ENCODE data around the gene CANT1. TPM values are rescaled to one million over a fixed set of nuclear protein-coding genes. Genes with fewer than 3 reads are reported as not detected.
"Not testable (repeated sequence)": the region's sequence is repeated elsewhere in the genome, so short reads cannot be mapped to it uniquely, and the experiment has no call there.

The CANT1 gene
- total RNA-seq, 3 donors from 2014 or later (not counting 1 experiment from before 2014, with no cell fraction given): 40.0 to 58.8 (median 53.4) TPM

- DNase-seq (no peak), ATAC-seq (no peak)
- H3K4me1 Mint-ChIP-seq: no peaks in the 10 kb centered on the region
- no peaks in the 10 kb centered on the region for H3K9me3 Mint-ChIP-seq
- H3K36me3 ChIP-seq (ENCODE audit: control insufficient read depth, insufficient read depth, low read length): no peaks in the 10 kb centered on the region
- WGBS (ENCODE audit: insufficient coverage): 87% methylated on average over 17 of the region's 18 CpGs
- no peaks in the 10 kb centered on the region for H3K27me3 ChIP-seq (ENCODE audit: control insufficient read depth, insufficient read depth, low read length)
- peaks cover 6% of the 10 kb centered on the region for H3K9me3 ChIP-seq (ENCODE audit: control insufficient read depth, insufficient read depth, low read length)
- TF ChIP-seq, protein P1, sequence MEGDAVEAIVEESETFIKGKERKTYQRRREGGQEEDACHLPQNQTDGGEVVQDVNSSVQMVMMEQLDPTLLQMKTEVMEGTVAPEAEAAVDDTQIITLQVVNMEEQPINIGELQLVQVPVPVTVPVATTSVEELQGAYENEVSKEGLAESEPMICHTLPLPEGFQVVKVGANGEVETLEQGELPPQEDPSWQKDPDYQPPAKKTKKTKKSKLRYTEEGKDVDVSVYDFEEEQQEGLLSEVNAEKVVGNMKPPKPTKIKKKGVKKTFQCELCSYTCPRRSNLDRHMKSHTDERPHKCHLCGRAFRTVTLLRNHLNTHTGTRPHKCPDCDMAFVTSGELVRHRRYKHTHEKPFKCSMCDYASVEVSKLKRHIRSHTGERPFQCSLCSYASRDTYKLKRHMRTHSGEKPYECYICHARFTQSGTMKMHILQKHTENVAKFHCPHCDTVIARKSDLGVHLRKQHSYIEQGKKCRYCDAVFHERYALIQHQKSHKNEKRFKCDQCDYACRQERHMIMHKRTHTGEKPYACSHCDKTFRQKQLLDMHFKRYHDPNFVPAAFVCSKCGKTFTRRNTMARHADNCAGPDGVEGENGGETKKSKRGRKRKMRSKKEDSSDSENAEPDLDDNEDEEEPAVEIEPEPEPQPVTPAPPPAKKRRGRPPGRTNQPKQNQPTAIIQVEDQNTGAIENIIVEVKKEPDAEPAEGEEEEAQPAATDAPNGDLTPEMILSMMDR (IDR thresholded peaks at IDR 0.05): no peak
- H3K27me3 Mint-ChIP-seq (ENCODE audit: low read depth in 2 of 2): peaks cover 0 to 6% of the 10 kb centered on the region in 2 donors
- no peak overlapping the region for H3K4me3 ChIP-seq (ENCODE audit: low read length)
- intact Hi-C loops (cut with micrococcal nuclease): no loop called here
- no peaks in the 10 kb centered on the region for H3K4me1 ChIP-seq (ENCODE audit: control insufficient read depth, insufficient read depth, low read length)
- H3K36me3 Mint-ChIP-seq: no peaks in the 10 kb centered on the region
- no peak overlapping the region for H3K27ac Mint-ChIP-seq
- no peak overlapping the region for H3K4me3 Mint-ChIP-seq
- no peak overlapping the region for H3K27ac ChIP-seq (ENCODE audit: low read length)
Observed at GRCh38 chr17:78947235-78948149, 62.1 kb downstream of the CANT1 start.

DNA sequence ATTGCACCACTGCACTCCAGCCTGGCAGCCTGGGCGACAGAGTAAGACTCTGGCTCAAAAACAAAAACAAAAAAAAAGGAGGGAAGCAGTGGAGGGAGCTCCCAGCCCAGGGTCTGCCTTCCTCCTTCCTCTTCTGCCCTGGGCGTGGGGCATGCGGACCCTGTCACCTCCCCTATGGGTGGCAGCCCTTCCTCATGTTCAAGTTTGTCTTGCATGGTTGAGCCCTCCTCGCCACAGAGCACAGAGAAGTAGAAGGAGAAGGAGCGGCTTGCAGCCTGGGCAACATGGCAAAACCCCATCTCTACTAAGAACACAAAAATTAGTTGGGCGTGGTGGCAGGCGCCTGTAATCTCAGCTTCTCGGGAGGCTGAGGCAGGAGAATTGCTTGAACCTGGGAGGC, 62.9 kb downstream of the CANT1 start:
- H3K9me3 Mint-ChIP-seq: no peaks in the 10 kb centered on the region
- H3K4me3 ChIP-seq (ENCODE audit: low read length): no peak overlapping the region
- no peak overlapping the region for H3K4me3 Mint-ChIP-seq
- H3K36me3 ChIP-seq (ENCODE audit: control insufficient read depth, insufficient read depth, low read length): no peaks in the 10 kb centered on the region
- no peaks in the 10 kb centered on the region for H3K36me3 Mint-ChIP-seq
- TF ChIP-seq, protein P1 (IDR thresholded peaks at IDR 0.05): no peak
- H3K4me1 ChIP-seq (ENCODE audit: control insufficient read depth, insufficient read depth, low read length): no peaks in the 10 kb centered on the region
- no peaks in the 10 kb centered on the region for H3K4me1 Mint-ChIP-seq
- peaks cover 6% of the 10 kb centered on the region for H3K9me3 ChIP-seq (ENCODE audit: control insufficient read depth, insufficient read depth, low read length)
- ATAC-seq (no peak), DNase-seq (no peak)
- intact Hi-C loops (cut with micrococcal nuclease): no loop called here
- 69% methylated on average over 6 of the region's 8 CpGs for WGBS (ENCODE audit: insufficient coverage)
- no peak overlapping the region for H3K27ac Mint-ChIP-seq
- peaks cover 0 to 6% of the 10 kb centered on the region in 2 donors for H3K27me3 Mint-ChIP-seq (ENCODE audit: low read depth in 2 of 2)
- no peak overlapping the region for H3K27ac ChIP-seq (ENCODE audit: low read length)
- no peaks in the 10 kb centered on the region for H3K27me3 ChIP-seq (ENCODE audit: control insufficient read depth, insufficient read depth, low read length)

DNA sequence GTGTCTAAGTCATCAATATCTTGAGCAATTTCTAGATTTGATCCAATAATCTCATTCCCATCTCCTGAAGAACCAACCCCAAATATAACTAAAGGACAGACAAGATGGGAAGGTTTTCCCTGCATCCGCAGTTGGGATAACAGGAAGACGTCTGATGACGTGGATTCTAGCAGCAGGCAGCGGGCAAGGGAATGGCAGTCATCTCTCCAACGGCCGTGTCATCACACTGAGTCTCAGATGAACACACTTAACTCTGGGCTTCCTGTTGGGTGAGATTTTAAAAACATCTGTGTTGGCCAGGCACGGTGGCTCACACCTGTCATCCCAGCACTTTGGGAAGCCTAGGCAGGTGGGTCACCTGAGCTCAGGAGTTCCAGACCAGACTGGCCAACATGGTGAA, 63.4 kb downstream of the CANT1 start:
- DNase-seq (no peak), ATAC-seq (no peak)
- H3K4me1 ChIP-seq (ENCODE audit: control insufficient read depth, insufficient read depth, low read length): no peaks in the 10 kb centered on the region
- H3K9me3 ChIP-seq (ENCODE audit: control insufficient read depth, insufficient read depth, low read length): peaks cover 6% of the 10 kb centered on the region
- TF ChIP-seq, protein P1 (IDR thresholded peaks at IDR 0.05): no peak
- H3K27me3 ChIP-seq (ENCODE audit: control insufficient read depth, insufficient read depth, low read length): no peaks in the 10 kb centered on the region
- no peaks in the 10 kb centered on the region for H3K9me3 Mint-ChIP-seq
- no peak overlapping the region for H3K27ac ChIP-seq (ENCODE audit: low read length)
- peaks cover 0 to 6% of the 10 kb centered on the region in 2 donors for H3K27me3 Mint-ChIP-seq (ENCODE audit: low read depth in 2 of 2)
- H3K4me3 Mint-ChIP-seq: no peak overlapping the region
- WGBS (ENCODE audit: insufficient coverage): 69% methylated on average over 7 of the region's 7 CpGs
- no peak overlapping the region for H3K27ac Mint-ChIP-seq
- H3K36me3 Mint-ChIP-seq: no peaks in the 10 kb centered on the region
- no peak overlapping the region for H3K4me3 ChIP-seq (ENCODE audit: low read length)
- no peaks in the 10 kb centered on the region for H3K4me1 Mint-ChIP-seq
- intact Hi-C loops (cut with micrococcal nuclease): no loop called here
- H3K36me3 ChIP-seq (ENCODE audit: control insufficient read depth, insufficient read depth, low read length): no peaks in the 10 kb centered on the region

DNA sequence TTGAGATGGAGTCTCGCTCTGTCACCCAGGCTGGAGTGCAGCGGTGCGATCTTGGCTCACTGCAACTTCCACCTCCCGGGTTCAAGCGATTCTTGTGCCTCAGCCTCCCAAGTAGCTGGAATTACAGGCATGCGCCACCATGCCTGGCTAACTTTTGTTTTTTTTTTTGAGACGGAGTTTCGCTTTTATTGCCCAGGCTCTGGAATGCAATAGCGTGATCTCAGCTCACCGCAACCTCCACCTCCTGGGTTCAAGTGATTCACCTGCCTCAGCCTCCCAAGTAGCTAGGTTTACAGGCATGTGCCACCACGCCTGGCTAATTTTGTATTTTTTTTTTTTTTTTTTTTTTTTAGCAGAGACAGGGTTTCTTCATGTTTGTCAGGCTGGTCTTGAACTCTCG, 64.1 kb downstream of the CANT1 start:
- H3K27ac ChIP-seq (ENCODE audit: low read length); H3K36me3 ChIP-seq (ENCODE audit: control insufficient read depth, insufficient read depth, low read length); ATAC-seq; H3K4me1 Mint-ChIP-seq; H3K4me3 ChIP-seq (ENCODE audit: low read length); DNase-seq; H3K9me3 Mint-ChIP-seq; intact Hi-C loops (cut with micrococcal nuclease); H3K4me1 ChIP-seq (ENCODE audit: control insufficient read depth, insufficient read depth, low read length); H3K27ac Mint-ChIP-seq; H3K9me3 ChIP-seq (ENCODE audit: control insufficient read depth, insufficient read depth, low read length); H3K36me3 Mint-ChIP-seq; H3K27me3 Mint-ChIP-seq (ENCODE audit: low read depth in 2 of 2); H3K4me3 Mint-ChIP-seq; H3K27me3 ChIP-seq (ENCODE audit: control insufficient read depth, insufficient read depth, low read length): not testable (repeated sequence)
- 93% methylated on average over 12 of the region's 12 CpGs for WGBS (ENCODE audit: insufficient coverage)
